AML-193 (cell line): ENCODE results near the gene ZNF622.
A peak's percentile ranks its signal among the peaks of the same experiment; 100 is the strongest.

Experiments used
- DNase-seq, 2 experiments: peaks; one replicate each; lab custom pipeline; 2025; lab: John Stamatoyannopoulos, UW

The ZNF622 gene, protein sequence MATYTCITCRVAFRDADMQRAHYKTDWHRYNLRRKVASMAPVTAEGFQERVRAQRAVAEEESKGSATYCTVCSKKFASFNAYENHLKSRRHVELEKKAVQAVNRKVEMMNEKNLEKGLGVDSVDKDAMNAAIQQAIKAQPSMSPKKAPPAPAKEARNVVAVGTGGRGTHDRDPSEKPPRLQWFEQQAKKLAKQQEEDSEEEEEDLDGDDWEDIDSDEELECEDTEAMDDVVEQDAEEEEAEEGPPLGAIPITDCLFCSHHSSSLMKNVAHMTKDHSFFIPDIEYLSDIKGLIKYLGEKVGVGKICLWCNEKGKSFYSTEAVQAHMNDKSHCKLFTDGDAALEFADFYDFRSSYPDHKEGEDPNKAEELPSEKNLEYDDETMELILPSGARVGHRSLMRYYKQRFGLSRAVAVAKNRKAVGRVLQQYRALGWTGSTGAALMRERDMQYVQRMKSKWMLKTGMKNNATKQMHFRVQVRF

DNA sequence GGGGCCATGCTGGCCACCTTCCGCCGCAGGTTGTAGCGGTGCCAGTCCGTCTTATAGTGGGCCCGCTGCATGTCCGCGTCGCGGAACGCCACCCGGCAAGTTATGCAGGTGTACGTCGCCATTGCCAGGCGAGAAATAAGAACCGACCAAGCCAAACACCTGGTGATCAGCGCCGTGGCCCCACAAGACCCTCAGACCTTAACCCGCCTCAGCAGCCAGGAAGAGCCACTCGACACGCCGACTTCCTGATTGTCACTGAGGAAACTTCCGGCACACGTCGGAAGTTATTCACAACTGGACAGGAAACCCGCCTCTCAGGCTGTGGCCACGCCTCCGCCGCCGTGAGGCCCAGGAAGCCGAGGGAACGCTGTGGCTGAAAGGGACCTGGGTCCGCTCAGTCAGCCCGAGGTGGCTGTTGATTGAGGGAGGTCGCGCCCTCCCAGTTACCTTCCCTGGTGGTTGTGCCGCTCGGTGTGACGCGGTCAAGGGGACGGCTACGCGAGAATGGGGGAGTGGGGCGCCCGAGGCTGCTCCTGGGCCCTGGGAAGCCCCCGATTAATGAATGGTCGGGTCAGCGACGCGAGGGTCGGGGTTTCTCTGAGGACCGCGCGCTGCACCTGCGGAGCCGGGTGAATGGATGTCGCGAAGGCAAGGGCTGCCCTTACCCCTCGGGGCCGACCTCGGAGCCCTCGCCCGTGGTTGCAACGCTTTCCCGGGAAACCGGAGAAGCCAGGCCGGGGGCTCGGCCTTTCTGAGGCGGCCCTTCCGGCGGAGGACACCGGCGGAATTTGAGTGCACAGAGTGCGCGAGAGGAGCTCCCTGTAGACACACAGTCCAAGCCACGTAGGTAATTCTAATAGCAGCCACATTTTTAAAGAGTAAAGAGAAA lies at the start of gene ZNF622:
ZNF622 (minus strand) TSS at position 257 of the 889 bp plus-strand sequence; CDS start at position 122, 135 bp downstream.
- peak; percentile 76 to 83 for DNase-seq

DNA sequence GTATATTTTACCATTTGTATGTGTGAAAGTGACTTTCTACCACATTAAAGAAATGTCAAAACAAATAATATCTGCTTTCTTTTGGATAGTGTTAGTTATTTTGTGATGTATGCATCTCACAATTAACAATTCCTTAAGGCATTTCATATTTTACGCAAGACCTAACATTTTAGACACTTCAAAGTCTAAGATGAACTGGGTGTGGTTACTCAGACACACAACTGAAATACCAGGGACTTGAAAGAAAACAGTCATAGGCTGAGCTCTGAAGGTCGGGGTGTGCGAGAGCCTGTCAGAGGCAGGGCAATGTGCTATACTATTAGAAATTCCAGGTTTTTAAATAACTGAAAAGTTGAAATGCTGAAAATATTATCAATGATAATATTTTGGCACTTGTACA lies 44.5 kb upstream of the ZNF622 start:
- no peak for DNase-seq

DNA sequence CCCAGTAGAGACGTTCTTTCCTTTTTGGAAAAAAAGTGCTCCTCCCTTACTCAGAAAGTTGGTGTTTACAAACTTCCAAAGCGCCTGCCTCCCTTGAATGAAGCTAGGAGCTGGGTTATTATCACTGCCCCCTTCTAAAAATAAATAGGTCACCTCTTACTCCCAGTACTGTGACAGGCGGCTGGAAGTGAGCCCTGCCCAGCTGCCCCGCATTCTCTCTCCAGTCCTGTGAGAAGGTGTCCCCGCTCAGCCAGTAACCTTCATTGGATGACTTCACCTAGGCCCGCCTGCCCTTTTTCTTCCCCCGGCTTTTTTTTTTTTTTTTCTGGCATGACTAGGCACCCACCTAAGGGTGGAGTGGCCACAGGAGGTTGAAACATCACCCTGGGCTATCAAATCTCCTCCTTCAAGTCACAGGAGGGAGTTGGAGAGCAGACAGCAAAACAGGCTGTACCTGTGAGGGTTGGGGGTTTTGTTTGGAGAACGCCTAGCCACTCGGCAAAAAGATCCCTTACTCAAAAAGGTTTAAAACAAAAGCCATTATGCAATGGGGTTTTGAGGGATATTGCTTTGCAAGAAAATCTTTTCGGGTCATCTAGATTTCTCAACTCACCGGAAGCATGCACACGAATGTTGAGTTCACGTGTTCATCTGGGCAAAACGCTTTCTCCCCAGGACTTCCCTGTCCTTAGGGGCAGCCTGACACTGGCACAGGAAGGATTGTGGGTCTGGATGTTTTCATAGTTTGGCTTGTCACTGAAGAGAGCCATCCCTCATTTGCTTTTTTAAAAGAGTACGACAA lies 43.3 kb upstream of the ZNF622 start:
- no peak for DNase-seq

DNA sequence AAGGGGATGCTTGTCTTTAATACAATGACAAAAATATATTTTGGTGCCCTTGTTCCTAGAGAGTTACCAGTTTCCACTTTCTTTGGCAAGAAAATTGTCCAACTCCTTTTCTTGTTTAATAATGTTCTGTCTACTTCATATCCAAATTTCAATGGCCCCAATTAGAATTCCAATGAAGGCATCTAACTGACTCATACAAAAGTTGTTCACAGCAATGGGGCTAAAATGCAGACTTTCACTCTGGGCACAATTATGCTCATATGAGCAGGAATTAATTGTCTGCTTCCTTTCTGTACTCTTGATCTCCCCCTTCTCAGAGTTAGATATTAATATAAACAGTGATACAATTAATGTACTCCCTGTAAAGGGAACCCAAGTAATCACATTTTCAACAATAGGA lies 42.1 kb upstream of the ZNF622 start:
- no peak for DNase-seq

DNA sequence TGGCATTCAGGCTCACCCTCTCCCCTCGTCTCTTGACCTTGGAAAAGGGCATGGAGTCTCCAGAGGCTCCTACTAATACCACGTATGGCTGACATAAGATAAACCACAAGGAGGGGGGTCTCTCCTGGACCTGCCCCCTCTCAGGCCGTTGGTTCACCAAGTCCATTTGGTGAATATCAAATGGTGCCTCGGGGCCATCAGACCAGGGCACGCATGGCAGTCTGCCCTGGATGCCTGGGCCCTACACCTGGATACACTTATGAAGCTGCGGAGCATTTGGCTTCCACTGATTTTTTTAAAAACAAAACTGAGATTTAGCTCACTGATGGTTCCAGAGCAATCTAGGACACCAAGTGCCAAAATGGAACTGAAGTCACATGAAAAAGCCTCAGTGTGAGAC lies 40.3 kb upstream of the ZNF622 start:
- DNase-seq: no peak

DNA sequence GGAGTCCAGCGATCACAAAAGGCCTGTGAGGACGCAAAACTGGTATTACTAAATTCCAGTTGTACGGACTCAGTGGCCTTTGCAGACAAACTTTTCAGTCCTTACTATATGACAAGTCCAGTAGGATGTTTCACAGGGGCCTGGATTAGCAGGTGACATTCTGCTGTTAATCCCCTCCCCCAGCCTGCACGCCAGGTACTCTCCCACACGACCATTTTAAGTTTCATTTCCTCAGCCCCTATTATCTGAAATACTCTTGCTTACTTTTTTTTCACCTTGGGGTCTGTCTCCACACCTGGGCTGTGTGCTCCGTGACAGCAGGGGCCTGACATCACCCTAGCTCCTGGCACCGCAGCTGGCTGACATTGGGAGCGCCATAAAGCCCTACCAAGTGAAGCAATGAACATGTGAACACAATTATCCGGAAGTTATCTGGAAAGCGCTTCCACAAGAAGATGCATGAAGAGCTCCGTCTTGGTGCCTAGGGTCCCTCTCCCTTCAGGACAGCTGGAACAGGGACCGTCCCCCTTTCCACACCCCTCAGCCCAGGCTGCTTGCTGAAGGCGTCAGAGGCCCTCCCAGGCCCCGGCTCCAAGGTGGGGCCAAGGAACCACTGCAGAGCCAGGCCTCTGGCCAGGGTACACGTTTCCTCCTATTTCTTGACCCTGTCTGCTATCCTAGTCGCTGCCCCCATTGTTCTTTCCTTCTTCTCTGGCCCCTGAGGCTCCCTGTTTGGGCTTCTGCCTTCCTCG lies 39.7 kb upstream of the ZNF622 start:
- no peak for DNase-seq

DNA sequence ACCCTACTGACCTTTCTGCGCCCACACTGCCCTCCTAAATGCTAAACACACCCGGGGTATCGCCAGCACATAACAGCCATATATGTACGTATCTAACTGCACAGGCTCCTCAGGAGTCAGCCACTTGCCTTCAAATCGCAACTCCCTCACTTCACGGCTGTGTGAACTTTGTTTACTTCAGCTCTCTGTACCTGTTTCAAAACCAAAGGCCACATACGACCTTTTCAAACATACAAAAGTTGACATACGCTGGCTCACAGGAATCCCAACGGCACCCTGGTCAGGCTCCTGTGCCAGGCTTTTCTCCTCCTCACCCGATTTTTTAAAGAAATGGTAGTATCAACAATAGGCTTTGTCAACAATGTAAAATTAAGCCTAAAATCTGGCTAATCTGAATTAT lies 39.0 kb upstream of the ZNF622 start:
- DNase-seq: no peak

DNA sequence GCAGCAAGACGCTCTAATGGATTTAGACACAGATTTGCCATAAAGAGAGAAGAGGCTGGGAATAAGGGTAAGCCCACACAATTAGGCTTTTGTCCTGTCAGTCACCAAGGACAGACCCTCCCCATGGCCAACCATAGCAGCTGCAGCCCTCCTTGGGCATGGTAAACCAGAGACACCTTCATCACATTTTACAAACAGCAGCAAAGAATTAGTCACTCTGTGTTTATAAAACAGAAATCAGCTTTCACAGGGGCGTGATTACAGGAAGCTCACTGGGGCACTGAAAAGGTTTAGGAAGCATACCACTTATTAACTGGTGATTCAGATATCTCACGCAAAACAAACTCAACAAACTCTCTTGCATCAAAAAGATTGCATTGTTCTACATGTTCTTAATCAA lies 37.3 kb upstream of the ZNF622 start:
- no peak for DNase-seq

DNA sequence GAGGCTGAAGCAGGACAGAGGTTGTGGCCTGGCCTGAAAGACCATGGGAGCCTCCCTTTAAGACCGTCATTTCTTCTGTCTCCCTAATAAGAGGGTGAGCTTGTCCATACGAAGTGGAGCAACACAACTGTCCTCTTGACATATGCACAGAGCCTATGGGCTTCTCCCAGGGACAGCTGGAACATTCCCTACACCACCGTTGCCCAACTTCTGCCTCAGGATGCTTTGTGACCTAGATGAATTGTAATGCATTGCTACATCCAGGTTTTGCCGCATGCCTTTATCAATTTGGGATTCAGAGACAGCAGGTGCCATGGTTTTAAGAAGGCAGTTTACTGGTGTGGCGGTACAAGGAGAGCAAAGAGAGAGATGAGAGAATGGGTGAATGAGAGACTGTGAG lies 34.4 kb upstream of the ZNF622 start:
- no peak for DNase-seq

DNA sequence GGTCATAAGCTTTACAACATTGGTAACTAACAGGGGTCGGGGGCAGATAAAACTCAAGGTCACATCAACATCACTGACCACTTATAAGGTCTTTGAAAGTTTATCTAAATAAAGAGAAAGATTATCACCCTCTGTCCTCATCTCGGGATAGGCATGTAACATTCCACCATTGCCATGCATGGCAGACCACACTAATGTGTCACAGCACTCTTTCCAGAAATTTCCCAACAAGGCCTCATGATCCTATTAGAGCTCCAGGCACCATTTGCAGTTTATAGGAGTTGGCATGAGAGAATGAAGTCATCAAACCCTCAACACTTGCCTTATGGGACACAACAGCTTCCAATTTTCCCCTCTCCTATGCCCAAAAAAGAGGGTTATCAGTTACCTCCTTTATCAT lies 31.9 kb upstream of the ZNF622 start:
- DNase-seq: no peak

DNA sequence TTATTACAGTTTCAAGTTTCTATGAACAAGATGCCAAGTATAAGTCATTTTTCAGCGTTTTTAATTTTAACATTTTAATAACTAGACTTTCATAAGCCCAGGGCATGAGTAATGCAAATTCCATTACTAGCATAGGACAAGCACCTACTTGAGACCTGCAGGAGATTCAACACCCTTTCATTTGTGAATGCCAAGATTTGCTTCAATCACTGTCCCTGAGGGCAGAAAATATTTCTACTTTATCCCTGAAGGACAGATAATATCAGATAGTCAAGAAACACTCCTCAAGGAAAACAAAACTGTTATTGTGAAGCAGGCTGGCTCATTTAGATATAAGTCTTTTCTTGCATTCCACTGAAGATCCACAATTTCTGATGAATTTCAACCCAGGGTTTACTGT lies 27.7 kb upstream of the ZNF622 start:
- DNase-seq: no peak

DNA sequence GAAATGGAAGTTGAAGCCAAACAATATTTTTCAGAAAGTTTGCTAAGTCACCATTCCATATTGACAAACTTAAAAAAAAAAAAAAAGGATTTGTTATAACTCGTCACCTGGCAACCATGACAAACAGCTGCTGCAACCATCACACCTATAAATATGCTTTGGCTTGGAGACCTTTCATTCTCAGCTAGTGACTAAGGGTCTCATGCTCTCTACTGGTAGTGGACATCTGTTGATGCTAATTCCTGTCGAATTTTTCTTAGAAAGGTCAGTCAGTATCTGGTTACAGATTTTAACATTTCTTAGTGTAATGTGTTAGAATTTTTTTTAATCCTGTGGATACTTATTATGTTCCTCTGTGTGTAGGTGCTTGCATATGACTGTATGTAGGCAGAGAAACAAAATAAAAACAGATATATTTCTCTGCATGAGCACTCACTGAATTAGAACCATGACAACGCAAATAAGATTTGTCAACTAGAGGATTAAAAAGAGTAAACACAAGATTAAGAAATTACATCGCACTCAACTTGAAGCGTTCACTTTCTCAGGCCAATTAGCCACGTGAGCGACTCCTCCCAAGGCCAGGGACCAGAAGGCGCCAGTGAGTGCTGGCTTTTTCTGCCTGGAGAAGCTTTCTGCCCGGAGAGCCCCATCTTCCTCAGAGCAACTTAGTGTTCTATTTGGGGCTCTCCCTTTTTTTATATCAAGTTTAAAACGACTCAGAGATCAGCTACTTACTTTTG lies 27.0 kb upstream of the ZNF622 start:
- no peak for DNase-seq

DNA sequence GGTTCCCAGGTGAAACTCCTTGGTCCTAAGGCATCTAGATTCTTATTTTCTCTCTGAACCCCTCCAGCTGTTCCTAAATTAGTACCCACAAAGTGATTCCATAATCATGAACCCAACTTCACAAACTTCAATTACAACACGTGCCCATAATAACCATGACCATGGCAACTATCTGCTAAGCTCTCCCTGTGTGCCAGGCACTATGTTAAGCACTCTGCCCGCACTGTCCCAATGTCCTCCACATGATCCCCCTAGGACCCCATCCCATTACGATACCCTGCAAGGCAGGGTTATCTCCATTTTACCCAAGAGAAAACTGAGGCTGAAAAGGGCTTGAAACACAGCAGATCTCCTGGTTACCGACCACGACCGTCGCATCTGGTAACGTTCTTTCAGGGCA lies 25.3 kb upstream of the ZNF622 start:
- DNase-seq: no peak

DNA sequence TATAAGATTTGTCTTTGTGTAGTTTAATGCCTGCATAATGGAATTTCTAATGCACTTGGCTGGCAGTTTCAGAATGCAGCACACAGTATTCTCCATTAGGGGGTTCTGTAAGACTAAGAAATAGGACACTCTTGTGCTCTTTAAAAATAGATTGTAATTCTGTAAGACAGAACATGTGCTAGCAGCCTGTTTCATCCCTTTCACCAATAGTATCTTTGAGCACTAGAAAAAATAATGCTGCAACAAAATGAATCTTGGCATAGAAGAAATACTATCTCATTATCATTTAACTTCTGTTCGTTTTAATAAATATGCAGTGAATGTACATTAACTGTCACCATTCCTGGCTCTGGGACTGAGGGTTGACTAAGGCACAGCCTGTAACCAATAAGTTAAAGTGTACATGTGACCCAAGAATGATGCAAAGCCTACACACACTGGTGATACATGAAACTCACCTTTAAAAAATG lies 23.8 kb upstream of the ZNF622 start:
- DNase-seq: peak; percentile 24 to 40

DNA sequence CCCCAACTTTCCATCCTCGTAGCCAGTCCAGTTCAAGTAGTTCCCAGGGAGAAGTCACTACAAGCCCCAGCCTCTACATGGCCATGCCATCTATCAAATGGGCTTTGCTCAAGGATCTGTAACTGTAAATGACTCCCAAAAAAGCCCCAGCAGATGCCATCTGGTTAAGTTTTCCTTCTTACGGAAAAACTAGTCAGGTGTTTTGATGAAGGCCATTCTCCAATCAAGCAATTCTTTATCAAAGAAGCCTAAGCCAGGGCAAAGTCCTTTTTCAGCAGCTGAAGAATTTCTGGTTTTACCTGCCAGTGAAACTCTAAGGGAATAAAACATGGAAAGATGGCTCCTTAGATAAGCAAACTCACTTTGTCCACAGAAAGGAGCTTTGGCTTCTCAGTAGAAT lies 21.9 kb upstream of the ZNF622 start:
- DNase-seq: no peak

DNA sequence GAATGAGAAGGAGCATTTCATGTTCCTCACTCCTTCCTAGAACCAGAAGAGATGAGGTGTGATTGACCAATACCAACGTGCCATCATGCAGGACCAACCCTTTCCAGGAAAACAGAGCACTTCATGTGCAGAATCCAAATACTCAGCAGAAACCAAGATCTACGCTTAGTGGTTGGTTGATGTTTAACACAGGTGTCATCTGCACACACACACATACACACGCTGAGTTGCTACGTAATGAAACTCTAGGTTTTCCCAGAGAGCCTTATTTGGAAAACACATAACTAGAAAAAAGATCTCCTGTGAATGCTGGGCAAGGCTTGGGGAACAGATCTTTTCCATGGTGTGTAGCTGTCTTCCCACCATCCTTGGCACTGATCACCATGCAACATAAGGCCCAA lies 21.1 kb upstream of the ZNF622 start:
- DNase-seq: no peak

DNA sequence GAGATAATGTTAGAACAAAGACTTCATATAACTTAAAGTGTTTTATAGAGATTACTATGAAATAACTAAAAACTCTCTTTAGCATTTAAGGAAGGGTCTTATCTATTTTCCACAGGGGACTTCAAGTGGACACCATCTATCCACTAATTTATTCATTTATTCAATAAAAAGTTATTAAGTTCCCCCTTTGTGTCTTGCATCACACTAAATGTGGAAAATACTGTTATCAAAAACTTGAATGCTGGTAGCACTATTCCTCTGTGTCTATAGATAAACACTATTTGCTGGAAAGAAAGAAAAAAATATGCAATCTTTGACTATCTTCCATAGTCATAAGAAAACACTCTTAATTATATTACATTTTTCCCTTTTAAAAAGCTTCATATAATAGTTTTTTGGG lies 20.1 kb upstream of the ZNF622 start:
- no peak for DNase-seq

DNA sequence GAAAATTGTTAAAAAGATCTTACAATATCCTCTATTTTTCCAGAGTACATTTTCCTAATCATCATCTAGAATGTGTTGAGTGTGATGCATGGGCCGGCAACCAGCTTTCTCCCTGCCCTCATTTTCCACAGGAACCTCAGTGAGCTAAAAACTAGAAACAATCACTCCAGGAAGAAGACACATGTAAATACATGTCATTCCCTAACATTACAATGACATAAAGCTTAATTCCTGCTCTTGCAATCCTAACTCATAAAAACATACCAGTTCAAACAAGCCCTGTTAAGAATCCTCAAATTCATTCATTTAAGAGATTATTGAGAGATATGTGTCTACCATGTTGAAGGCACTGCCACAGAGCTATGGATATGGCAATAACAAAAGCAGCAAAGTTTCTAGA lies 18.5 kb upstream of the ZNF622 start:
- no peak for DNase-seq

DNA sequence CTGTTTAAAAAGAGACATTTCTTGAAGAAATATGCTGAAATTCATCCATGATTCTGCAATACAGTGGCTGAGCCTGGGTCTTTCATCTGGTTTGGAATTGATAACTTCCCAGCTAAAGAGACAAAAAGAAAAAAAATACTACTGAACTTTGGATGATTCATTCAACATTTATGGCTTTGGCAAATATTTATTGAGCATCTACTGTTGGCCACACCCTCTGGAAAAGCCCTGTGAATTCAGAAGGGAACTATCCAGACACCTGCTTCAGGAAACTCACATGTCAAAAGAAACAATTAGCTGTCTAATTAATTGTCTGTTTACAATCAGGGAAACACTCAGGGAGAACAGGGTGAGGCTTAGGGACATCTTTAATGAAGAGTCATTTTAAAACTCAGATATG lies 17.8 kb upstream of the ZNF622 start:
- DNase-seq: no peak

DNA sequence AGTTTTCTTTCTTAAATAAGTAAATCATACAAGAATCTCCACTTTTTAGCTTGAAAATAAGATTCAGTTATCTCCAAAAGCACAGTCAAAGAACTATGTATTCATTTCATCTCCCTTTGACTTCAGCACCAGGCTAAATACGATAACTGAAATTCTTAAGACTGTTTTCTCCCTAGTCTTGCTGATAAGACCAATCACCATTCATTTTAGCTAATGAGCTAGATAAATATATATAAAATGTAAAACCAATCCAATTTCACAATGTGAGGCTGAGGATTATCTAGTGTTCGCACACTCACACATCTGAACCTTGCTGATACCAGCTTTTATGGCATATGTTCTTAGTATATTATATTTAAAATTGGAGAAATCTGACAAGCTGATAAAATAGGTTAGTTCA lies 17.3 kb upstream of the ZNF622 start:
- no peak for DNase-seq
